Upper lobe of right lung (tissue), 1 donor: ENCODE results near the gene NRDE2. TPM values are rescaled to one million over a fixed set of nuclear protein-coding genes. Genes with fewer than 3 reads are reported as not detected.

ENCODE experiments used
- ATAC-seq: fragments of 200-7000 bp; cut with Tn5 transposase; one replicate; pipeline ENCODE4 v1.9.1; 2020; ENCODE audit warnings: mild to moderate bottlenecking, moderate library complexity
- DNase-seq: peaks from one replicate; pipeline ENCODE4 v3.0.0-alpha.2; 2020
- H3K27ac ChIP-seq: fragments of 200-600 bp; one replicate; pipeline ENCODE4 v1.8.0; 2022
- H3K27me3 ChIP-seq: fragments of 200-600 bp; one replicate; pipeline ENCODE4 v1.8.0; 2022; ENCODE audit warnings: mild to moderate bottlenecking
- H3K36me3 ChIP-seq: fragments of 200-600 bp; one replicate; pipeline ENCODE4 v1.8.0; 2022
- H3K4me1 ChIP-seq: fragments of 200-600 bp; one replicate; pipeline ENCODE4 v1.8.0; 2022
- H3K4me3 ChIP-seq: fragments of 200-600 bp; one replicate; pipeline ENCODE4 v1.8.0; 2022; ENCODE audit warnings: mild to moderate bottlenecking
- H3K9me3 ChIP-seq: fragments of 200-600 bp; one replicate; pipeline ENCODE4 v1.8.0; 2022
- CTCF ChIP-seq: fragments of 200-600 bp; IDR thresholded peaks from one replicate; pipeline ENCODE4 v1.8.0; 2022; ENCODE audit warnings: antibody characterized with exemption
- intact Hi-C: fragments of 100-400 bp; cut with DNase I; formaldehyde crosslinking; loops from one replicate; pipeline ENCODE4 v1.11.0; 2022
- total RNA-seq: library from RNA; stranded (reverse); fragmentation: NEBNext Ultra II Directional; extraction: Animal tissue kit (Norgen Biotek cat#: 25700); gene quantifications from one replicate; pipeline ENCODE4 v1.2.1, GENCODE V29; 2021
- donor health status: DM: no; HTN: yes; CAD: no; lungs with severe emphysema.

The NRDE2 gene
- total RNA-seq, 1 donor from 2014 or later, result 22.2 TPM

- no peaks in the 10 kb centered on the region for H3K9me3 ChIP-seq
- TF ChIP-seq CTCF, result no peak
- intact Hi-C loops, result no loop called here
- no peak overlapping the region for H3K27ac ChIP-seq
- DNase-seq (no peak), ATAC-seq (no peak)
- no peaks in the 10 kb centered on the region for H3K27me3 ChIP-seq
- H3K36me3 ChIP-seq, result no peaks in the 10 kb centered on the region
- no peak overlapping the region for H3K4me3 ChIP-seq
- H3K4me1 ChIP-seq, result no peaks in the 10 kb centered on the region
Observed at GRCh38 chr14:90374813-90375212, 43.1 kb upstream of the NRDE2 start.

- Histone ChIP-seq H3K36me3 (no peaks in the 10 kb centered on the region), H3K4me1 (no peaks in the 10 kb centered on the region), H3K9me3 (no peaks in the 10 kb centered on the region), H3K27ac (no peak overlapping the region), H3K4me3 (no peak overlapping the region), H3K27me3 (no peaks in the 10 kb centered on the region)
- intact Hi-C loops, result no loop called here
- ATAC-seq (no peak), DNase-seq (no peak)
- TF ChIP-seq CTCF, result no peak
Observed at GRCh38 chr14:90373887-90374286, 42.1 kb upstream of the NRDE2 start.

- no peak for ATAC-seq
- Histone ChIP-seq H3K36me3 (no peaks in the 10 kb centered on the region), H3K9me3 (no peaks in the 10 kb centered on the region), H3K4me3 (no peak overlapping the region), H3K27ac (no peak overlapping the region), H3K4me1 (no peaks in the 10 kb centered on the region), H3K27me3 (no peaks in the 10 kb centered on the region)
- intact Hi-C loops, result no loop called here
- no peak for DNase-seq
- TF ChIP-seq CTCF, result peak; percentile 30
Observed at GRCh38 chr14:90368946-90369721, 37.4 kb upstream of the NRDE2 start.

GRCh38 chr14:90362558-90362896, 30.8 kb upstream of the NRDE2 start:
- Histone ChIP-seq H3K4me3 (no peak overlapping the region), H3K27me3 (no peaks in the 10 kb centered on the region), H3K27ac (no peak overlapping the region), H3K9me3 (no peaks in the 10 kb centered on the region), H3K36me3 (no peaks in the 10 kb centered on the region), H3K4me1 (no peaks in the 10 kb centered on the region)
- ATAC-seq, result no peak
- TF ChIP-seq CTCF, result no peak
- intact Hi-C loops, result no loop called here
- DNase-seq, result no peak

- intact Hi-C loops, result no loop called here
Observed at GRCh38 chr14:90361865-90362557, 30.3 kb upstream of the NRDE2 start.

More at GRCh38 chr14:90361865-90362557, 30.3 kb upstream of the NRDE2 start:
- Histone ChIP-seq H3K27ac (no peak overlapping the region), H3K36me3 (no peaks in the 10 kb centered on the region), H3K4me3 (no peak overlapping the region), H3K9me3 (no peaks in the 10 kb centered on the region), H3K4me1 (no peaks in the 10 kb centered on the region), H3K27me3 (no peaks in the 10 kb centered on the region)
- no peak for DNase-seq
- ATAC-seq, result no peak
- TF ChIP-seq CTCF, result no peak
